HG03097 (cell line): ENCODE data around the gene OTOA.
"Not testable (repeated sequence)": the region's sequence is repeated elsewhere in the genome, so short reads cannot be mapped to it uniquely, and the experiment has no call there.

ENCODE experiments used
- ATAC-seq: cut with Tn5 transposase; IDR thresholded peaks from one replicate; pipeline ENCODE4 v1.9.1; 2021; ENCODE audit not compliant: unreplicated experiment, low FRiP score

Gene OTOA

DNA sequence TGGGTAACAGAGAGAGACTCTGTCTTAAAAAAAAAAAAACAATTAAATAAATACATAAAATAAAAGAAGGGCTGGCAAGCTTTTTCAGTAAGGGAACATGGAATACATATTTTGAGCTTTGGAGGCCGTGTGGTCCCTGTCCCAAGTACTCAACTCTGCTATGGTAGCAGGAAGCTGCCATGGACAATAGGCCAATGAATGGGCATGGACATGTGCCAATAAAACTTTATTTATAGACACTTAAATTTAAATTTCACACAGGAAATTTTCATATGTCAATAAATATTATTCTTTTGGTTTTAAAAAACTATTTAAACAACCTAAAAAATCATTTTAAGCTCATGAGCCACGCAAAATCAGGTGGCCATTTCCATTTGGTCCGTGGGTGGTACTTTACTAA lies 3.8 kb downstream of the OTOA start:
- no peak for ATAC-seq

DNA sequence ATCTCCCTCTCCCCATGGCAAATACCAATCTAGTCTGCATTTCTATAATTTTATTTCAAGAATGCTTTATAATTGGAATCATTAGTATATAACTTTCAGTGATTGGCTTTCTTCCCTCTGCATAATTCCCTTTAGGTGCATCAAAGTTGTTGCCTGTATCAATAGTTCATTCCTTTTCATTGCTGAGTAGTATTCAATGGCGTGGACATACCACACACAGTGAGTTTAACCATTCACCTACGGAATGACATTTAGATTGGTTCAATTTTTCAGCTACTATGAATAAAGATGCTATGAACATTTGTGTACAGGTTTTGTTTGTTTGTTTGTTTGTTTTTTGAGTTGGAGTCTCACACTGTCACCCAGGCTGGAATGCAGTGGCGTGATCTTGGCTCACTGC lies 9.7 kb downstream of the OTOA start:
- ATAC-seq: no peak

DNA sequence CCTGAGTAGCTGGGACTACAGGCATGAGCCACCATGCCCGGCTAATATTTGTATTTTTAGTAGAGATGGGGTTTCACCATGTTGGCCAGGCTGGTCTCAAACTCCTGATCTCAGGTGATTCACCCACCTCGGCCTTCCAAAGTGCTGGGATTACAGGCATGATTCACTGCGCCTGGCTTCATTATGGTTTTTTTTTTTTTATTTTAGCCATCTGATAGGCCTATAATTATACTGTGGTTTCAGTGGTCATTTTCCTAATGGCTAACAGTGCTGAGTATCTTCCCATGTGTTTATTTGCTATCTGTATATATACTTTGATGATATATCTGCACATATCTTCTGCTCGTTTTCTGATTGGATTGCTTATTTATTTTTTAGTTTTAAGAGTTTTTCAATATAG lies 10.7 kb downstream of the OTOA start:
- not testable (repeated sequence) for ATAC-seq

DNA sequence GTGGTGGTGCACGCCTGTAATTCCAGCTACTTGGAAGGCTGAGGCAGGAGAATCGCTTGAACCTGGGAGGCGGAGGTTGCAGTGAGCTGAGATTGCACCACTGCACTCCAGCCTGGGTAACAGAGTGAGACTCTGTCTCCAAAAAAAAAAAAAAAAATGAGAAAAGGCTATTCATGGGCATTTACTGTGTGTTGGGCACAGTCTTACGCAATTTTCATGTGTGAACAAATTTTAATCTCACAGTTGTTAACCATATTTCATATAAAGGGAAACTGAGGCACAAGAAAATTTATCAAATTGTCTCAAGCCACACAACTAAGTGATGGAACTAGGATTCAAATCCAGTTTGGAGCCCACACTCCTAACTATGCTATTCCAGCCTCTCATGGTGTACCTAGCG lies 16.9 kb downstream of the OTOA start:
- not testable (repeated sequence) for ATAC-seq

DNA sequence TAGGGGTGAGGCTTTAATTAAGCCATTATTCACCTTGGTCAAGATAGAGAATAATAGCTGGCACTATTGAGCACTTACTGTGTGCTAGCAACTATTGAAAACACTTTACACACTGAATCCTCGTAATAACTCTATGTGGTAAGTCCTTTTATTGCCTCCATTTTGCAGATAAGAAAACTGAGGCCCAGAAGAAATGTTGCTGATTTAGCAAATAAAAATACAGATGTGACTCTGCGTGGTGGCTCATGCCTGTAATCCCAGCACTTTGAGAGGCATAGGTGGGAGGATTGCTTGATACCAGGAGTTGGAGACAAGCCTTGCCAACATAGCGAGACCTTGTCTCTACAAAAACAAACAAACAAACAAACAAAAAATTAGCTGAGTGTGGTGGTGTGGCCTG lies 19.4 kb downstream of the OTOA start:
- no peak for ATAC-seq

DNA sequence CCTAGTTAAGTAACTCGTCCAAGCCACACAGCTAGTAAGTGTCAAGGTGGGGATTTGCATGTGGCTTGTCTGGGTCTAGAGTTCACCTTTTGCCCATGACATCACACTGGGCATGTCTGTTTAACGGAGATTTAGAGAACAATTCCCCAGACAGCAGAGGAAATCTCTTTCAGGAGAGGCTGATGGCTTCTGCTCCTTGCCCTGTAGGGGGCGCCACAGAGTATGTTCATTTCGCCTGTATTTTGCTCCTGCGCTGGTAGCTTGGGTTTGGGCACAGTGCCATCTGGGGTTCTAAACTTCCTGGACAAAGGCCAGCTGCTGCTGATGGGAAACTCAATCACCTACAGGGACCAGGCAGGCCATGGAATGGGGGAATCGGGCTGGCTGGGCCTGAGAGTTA lies 20.4 kb downstream of the OTOA start:
- no peak for ATAC-seq

DNA sequence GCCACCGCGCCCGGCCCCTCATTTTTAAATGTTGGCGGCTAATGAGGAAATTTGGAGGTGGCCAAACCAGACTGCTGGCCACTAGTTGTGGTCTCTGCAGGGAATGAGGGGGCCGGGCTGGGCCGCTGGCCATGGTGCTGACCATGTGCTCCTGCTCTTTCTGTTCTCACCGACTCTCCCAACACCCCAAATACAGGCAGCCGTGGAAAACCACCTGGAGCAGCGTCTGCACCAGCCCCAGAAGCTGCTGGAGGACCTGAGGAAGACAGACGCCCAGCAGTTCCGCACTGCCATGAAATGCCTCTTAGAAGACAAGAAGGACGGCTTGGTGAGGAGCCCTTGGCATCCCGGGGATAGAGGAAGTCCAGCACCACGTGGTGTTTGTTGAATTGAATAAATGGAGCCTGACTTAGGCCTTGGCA lies 21.3 kb downstream of the OTOA start:
- no peak for ATAC-seq

DNA sequence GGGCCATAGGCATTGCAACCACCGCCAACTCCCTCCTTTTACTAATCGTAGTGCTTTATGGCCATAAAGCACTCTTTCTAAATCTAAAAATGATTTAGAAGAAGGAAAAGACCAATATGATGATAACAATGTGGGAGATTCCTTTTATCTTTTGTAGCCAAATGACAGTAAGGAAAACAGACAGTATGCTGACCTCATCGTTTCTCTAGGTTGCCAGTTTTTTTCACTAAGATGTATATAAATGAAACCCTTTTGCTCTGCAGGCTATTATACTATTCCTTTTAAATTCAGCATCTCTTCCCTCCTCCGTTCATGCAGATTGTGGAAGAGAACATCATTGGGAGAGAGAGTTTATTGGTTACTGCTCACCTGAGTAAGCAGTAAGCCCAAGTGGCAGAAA lies 25.3 kb downstream of the OTOA start:
- no peak for ATAC-seq

DNA sequence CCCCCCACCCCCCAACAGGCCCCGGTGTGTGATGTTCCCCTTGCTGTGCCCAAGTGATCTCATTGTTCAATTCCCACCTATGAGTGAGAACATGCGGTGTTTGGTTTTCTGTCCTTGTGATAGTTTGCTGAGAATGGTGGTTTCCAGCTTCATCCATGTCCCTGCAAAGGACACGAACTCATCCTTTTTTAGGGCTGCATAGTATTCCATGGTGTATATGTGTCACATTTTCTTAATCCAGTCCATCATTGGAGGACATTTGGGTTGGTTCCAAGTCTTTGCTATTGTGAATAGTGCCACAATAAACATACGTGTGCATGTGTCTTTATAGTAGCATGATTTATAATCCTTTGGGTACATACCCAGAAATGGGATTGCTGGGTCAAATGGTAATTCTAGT lies 27.2 kb downstream of the OTOA start:
- ATAC-seq: not testable (repeated sequence)

DNA sequence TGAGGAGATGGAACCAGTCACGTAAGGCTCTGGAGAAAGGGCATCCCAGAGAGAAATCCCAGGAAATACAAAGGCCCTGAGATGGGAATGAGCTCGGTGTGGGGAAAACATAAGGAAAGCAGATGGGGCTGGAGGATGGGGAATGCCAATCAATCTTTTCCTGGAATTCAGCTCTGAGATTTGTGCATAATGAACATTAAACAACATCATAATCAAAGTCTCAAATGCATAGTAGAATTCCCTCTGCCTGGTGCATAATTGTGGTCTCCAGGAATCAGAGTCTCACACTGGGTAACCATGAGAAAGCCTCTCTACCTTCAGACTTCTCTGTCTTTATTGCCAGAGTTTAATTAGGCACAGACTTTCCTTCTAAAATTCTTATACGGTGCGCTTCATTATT lies 30.8 kb downstream of the OTOA start:
- ATAC-seq: no peak

DNA sequence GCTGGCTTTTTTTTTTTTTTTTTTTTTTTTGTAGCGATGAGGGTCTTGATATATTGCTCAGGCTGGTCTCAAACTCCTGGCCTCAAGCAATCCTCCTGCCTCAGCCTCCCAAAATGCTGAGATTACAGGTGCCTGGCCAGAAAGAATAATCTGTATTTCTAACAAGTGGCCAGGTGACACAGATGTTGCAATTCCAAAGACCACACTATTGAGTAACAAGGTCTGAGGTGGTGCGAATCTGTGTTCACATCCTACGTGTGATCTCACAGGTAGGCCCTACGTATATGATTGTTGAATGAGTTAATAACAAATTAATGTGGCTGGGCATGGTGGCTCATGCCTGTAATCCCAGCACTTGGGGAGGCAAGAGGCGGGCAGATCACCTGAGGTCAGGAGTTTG lies 33.3 kb downstream of the OTOA start:
- ATAC-seq: no peak

DNA sequence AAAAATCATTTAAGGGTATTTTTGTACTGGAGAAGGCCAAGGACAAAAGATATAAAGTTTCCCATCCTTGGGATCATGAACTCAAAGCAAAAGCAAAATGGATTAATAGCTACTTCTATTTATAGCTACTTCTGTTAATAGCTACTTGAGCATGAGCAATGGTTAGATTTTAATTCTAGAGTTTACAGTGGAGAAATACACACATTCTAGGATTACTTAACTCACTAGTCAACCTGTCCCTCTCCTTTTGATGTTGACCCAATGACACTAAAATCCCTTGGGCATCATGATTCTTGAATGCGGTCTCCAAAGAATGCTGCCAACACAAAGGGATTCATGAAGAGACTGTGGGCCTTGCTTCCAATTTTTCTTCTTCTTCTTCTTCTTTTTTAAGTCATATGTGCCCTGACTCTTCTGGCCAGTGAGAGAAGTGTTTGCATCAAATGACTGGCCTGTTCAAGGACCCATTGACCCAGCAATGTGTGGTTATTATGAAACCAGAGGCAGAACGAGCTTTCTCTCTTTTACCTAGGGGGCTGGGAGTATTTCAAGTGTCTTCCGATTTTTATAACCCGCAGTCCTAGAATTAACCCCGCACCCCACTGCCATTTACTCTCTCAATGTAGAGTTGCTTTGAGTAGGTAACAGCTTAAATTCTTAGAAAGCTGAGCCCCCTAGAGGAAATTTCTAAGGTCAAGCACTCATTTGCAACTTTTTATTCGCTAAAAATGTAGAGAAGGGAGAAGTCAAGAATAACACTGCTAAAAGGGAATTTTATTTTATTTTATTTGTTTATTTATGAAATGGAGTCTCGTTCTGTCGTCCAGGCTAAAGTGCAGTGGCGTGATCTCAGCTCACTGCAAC lies 34.6 kb downstream of the OTOA start:
- ATAC-seq: no peak

DNA sequence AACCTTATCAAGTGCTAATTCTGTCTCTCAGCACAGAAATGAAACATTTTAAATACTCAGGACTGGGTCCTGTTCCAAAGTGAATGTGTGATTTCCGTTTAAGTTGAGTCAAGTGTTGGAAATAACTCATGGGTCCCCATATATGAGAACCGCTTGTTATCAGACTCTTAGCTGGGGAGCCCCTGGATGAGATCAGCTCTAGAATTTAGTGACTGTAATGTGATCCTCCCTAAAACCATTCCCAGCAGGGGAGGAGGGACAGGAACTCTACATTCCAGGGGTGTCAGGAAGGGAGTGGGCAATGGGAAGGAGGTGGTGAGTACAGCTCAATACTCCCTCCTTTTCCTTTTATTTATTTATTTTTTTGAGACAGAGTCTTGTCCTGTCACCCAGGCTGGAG lies 37.5 kb downstream of the OTOA start:
- no peak for ATAC-seq

DNA sequence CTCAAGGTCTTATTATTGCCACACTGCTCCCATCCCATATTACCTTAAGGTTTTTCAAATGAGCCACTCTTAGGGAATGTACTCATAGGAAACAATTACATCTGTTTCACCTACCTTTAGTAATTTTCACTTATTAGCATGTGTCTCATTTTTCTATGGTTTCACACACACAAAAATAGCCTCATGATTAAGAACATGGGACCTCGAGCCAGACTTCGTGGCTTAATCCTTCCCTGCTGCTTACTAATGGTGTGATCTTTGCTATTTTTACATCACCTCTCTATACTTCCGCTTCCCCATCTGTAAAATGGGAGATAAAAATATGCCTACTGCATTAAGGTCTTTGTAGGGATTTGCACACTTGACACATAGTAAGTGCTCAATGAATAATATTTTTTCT lies 38.5 kb downstream of the OTOA start:
- no peak for ATAC-seq

DNA sequence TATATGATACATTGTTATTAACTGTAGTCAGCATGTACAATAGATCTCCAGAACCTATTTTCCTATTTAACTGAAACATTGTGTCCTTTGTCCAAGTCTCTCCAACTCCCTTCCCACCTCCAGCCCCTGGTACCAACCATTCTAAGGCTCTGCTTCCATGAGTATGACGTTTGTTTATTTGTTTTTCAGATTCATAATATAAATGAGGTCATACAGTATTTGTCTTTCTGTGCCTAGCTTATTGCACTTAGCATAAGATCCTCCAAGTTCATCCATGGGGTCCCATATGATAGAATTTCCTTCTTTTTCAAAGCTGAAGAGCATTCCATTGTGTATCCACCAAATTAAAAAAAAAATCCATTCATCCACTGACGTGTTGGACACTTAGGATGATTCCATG lies 39.4 kb downstream of the OTOA start:
- ATAC-seq: no peak

DNA sequence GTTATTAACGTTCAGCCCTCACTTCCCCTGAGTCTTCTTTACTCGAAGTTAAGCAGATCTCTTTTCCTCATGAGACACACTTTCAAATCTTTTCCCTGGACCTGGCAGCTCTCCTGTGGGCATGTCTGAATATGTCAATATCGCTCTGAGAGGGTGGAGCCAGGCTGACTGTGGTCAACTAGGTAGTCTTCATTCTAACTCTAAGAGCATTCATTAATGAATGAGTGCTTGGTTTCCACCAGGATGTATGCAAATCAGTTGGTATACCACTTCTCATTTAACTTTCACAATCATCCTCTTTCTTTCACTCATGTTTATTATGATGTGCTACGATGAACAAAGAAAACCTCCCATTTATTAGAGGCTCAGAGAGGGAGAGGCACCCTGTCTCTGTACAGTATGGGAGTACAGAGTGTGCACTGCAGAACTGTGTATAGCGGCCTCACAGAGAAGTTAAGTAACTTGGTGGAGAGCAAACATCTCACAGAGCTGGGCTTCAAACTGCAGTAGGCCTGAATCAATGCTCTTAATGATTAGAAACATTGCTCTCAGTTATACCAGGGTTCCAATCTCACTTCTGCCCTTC lies 39.9 kb downstream of the OTOA start:
- no peak for ATAC-seq

DNA sequence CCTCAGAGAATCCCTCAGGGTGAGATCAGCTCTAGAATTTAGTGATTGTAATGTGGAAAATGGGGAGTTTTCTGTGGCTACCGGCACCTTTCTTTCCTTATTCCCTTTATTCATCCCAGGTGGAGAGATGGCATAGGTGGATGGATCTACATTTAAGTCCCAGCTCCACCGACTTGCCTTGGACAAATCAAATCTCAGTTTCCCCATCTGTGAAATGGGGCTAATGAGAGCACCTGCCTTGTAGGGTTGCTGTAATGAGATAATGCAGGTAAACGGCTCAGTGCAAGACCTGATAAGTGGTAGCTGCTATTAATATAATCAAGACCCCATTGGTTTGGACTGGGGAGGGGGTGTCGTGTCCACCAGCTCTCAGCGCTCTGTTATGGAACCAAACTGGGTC lies 40.5 kb downstream of the OTOA start:
- ATAC-seq: no peak

DNA sequence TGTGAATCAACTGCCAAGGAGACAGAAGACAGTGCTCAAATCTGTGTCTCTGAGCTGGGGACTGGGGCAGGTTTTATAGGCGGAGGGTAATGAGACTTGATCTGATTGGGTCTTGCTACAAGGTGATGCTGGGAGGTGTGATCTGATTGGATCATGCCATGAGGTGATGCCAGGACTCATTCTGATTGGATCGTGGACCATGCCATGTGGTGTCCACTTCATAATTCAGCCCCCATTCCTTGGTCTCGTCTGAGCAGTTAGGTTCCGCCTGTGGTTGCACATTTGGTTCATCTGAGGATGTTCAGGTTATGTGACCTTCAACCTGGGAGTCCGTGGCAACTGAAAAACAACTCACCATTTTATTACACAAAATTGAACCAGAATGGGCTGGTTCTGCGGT lies 41.0 kb downstream of the OTOA start:
- no peak for ATAC-seq

DNA sequence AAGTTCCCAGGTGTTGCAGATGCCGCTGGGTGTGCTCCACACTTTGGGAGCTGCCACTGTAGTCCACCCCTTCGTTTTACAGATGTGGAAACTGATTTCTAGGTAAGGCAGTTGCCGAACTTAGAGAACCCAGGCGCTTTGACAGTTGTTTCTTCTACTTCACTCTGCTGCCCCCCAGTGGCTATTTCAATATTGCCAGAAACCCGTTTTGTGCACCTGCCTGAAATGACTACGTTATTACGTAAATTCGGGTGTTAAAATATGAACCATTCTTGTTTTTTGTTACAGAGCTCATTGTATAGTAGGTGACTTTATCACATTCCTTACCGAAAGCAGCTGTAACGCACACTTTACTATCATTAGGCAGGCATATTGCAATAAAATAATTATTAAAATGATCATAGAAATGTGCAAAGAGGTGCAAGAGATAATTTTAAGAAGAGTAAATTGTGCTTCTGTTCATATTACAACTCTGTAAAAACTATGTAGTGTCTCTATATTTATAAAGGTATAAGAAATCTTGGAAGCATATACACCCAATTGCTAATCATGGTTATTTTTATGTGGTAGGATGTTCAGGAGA lies 44.9 kb downstream of the OTOA start:
- no peak for ATAC-seq

DNA sequence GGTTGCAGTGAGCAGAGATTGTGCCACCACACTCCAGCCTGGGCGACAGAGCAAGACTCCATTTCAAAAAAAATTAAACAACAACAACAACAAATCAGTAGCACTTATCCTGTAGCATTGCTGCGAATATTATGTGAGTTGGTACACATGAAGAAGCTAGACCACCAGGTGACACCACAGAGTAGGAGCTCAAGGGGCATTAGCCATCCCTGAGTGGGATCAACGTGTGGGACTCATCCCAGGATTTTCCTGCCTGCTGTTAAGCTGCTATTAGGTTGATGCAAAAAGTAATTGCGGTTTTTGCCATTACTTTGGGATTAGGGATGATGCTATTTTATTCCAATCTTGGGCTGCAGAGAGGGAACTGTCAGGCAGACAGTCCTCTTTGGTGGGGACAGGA lies 47.2 kb downstream of the OTOA start:
- ATAC-seq: no peak

DNA sequence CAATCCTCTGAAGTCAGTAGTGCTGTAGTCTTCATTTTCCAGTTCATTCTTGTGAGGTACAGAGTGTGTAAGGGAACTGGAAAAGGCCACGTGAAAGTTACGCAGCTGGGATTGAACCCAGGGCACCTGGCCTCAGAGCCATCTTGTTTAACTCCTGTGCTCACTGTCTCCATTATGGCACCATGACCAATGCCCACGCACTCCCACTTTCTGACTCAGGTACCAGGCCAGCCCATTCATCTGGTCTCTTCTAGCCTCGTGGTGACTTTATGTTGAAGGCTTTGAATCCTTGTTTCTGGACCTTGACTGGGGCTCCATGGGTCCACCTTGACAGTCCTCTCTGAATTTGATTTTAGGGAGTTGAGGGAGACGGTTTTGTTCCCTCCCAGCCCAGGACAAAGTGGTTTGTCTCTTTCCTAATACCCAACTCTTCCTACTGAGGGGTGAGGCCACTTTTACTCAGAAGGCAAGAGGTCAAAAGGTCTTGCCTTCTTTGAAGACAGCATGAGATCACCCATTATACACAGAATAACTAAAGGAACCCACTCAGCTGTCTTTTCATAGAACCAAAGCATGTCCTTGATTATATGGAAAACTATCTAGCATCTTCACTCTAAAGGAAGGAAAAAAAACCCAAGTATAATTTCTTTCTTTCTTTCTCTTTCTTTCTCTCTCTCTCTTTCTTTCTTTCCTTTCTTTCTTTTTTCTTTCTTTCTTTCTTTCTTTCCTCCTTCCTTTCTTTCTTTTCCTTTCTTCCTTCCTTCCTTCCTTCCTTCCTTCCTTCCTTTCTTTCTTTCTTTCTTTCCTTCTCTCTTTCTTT lies 50.0 kb downstream of the OTOA start:
- no peak for ATAC-seq

DNA sequence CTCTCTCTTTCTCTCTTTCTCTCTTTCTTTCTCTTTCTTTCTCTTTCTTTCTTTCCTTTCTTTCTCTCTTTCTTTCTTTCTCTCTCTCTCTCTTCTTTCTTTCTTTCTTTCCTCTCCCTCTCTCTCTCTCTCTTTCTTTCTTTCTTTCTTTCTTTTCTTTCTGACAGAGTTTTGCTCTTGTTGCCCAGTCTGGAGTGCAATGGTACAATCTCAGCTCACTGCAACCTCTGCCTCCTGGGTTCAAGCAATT lies 50.5 kb downstream of the OTOA start:
- ATAC-seq: not testable (repeated sequence)
